Endothelial cell of umbilical vein (primary cell): ENCODE results near the gene PIK3R4. TPM values are rescaled to one million over a fixed set of nuclear protein-coding genes. Genes with fewer than 3 reads are reported as not detected.

Experiments
- BruUV-seq: library from RNA; stranded (reverse); fragments of 400-500 nt; replicated peaks from 2 replicates; lab custom pipeline; 2021; lab: Mats Ljungman, UMichigan
- CTCF ChIA-PET: fragments of 300-600, 350-600 bp; sonication (Branson Sonifier 250); formaldehyde crosslinking; loops from one replicate; lab custom pipeline; 2021; ENCODE audit warnings: antibody characterized with exemption, inconsistent platforms; lab: Charles Lee
- POLR2A ChIA-PET: fragments of 300-600, 350-600 bp; sonication (Branson Sonifier 250); formaldehyde crosslinking; loops from one replicate; lab custom pipeline; 2021; ENCODE audit warnings: antibody characterized with exemption, inconsistent platforms; lab: Charles Lee
- DNase-seq: peaks from one replicate; pipeline ENCODE4 v3.0.0-alpha.2; 2011; ENCODE audit warnings: low read depth, low spot score
- FAIRE-seq: peaks from 2 replicates; lab custom pipeline; 2011; peaks lifted over from hg19 to GRCh38; lab: Jason Lieb, UNC
- H2AFZ ChIP-seq: 2 replicates; pipeline ENCODE4 v1.6.0; 2012; ENCODE audit warnings: low read depth, low read length, control low read depth, inconsistent platforms
- H3K27ac ChIP-seq: 2 replicates; pipeline ENCODE4 v1.5.1; 2011; ENCODE audit warnings: low read depth, mild to moderate bottlenecking, control low read depth, low read length, moderate library complexity; ENCODE audit not compliant: insufficient read depth
- H3K27me3 ChIP-seq, 2 experiments: 2 replicates each; pipeline versions ENCODE4 v1.6.0 to v1.6.1; 2011; ENCODE audit warnings: low read length in 2 of 2, mixed read lengths in 1 of 2; ENCODE audit not compliant: control insufficient read depth in 2 of 2, insufficient read depth in 2 of 2
- H3K36me3 ChIP-seq, 2 experiments: 2 replicates in 1 of 2; 3 replicates in 1 of 2; pipeline ENCODE4 v1.5.1; 2011; ENCODE audit warnings: low read length in 2 of 2, mild to moderate bottlenecking in 1 of 2, moderate library complexity in 1 of 2; ENCODE audit not compliant: control insufficient read depth in 2 of 2, insufficient read depth in 2 of 2; ENCODE audit errors: extremely low read depth in 1 of 2
- H3K4me1 ChIP-seq: 3 replicates; pipeline ENCODE4 v1.5.1; 2011; ENCODE audit warnings: mild to moderate bottlenecking, low read length; ENCODE audit not compliant: control insufficient read depth, insufficient read depth; ENCODE audit errors: extremely low read depth
- H3K4me2 ChIP-seq: 2 replicates; pipeline ENCODE4 v1.6.1; 2011; ENCODE audit warnings: low read length, control low read depth, mixed read lengths; ENCODE audit not compliant: insufficient read depth
- H3K4me3 ChIP-seq, 3 experiments: fragments of 200-600 bp in 1 of 3; sonication (generic), shearing (Covaris generic) in 1 of 3; replicated peaks in 1 of 3; 2 replicates each; pipeline ENCODE4 v1.5.1; 2011 to 2016; ENCODE audit warnings: control low read depth in 3 of 3, low read length in 3 of 3, mild to moderate bottlenecking in 2 of 3, inconsistent platforms in 1 of 3, low read depth in 1 of 3, moderate library complexity in 1 of 3; ENCODE audit not compliant: insufficient read depth in 1 of 3
- H3K79me2 ChIP-seq: 2 replicates; pipeline ENCODE4 v1.6.0; 2012; ENCODE audit warnings: low read length, inconsistent platforms; ENCODE audit not compliant: control insufficient read depth, insufficient read depth
- H3K9ac ChIP-seq: replicated peaks from 2 replicates; pipeline ENCODE3; 2011; ENCODE audit warnings: low read length, control low read depth; ENCODE audit not compliant: insufficient read depth; ENCODE audit errors: extremely low read depth
- H3K9me1 ChIP-seq: replicated peaks from 3 replicates; pipeline ENCODE4 v1.6.0; 2011; ENCODE audit warnings: mild to moderate bottlenecking, low read length; ENCODE audit not compliant: control insufficient read depth, insufficient read depth; ENCODE audit errors: extremely low read depth
- H3K9me3 ChIP-seq: replicated peaks from 2 replicates; pipeline ENCODE4 v1.5.1; 2012; ENCODE audit warnings: low read length, inconsistent platforms; ENCODE audit not compliant: control insufficient read depth, insufficient read depth
- H4K20me1 ChIP-seq: replicated peaks from 2 replicates; pipeline ENCODE3; 2011; ENCODE audit warnings: mild to moderate bottlenecking, low read length; ENCODE audit not compliant: control insufficient read depth, insufficient read depth; ENCODE audit errors: extremely low read depth
- CTCF ChIP-seq, 2 donors: IDR thresholded peaks; 1 replicate in 1 of 2; 2 replicates in 1 of 2; pipeline ENCODE4 v1.5.1; 2011; ENCODE audit warnings: low read length in 2 of 2, mild to moderate bottlenecking in 2 of 2, moderate library complexity in 2 of 2, control low read depth in 1 of 2, inconsistent platforms in 1 of 2, low read depth in 1 of 2; ENCODE audit not compliant: insufficient read depth in 1 of 2; ENCODE audit errors: extremely low read depth in 1 of 2
- EZH2 ChIP-seq: IDR thresholded peaks from 2 replicates; pipeline ENCODE4 v1.6.1; 2012; ENCODE audit warnings: borderline replicate concordance, low read depth, mild to moderate bottlenecking, moderate library complexity, low read length, inconsistent platforms; ENCODE audit not compliant: severe bottlenecking
- FOS ChIP-seq: IDR thresholded peaks from 2 replicates; pipeline ENCODE4 v1.6.1; 2011; ENCODE audit warnings: mild to moderate bottlenecking, low read length, moderate library complexity, borderline replicate concordance; ENCODE audit not compliant: insufficient read depth
- GATA2 ChIP-seq: IDR thresholded peaks from 2 replicates; pipeline ENCODE4 v1.7.0; 2011; ENCODE audit warnings: low read depth, mild to moderate bottlenecking, moderate library complexity, mixed read lengths, low read length; ENCODE audit not compliant: insufficient read length, insufficient read depth
- JUN ChIP-seq: IDR thresholded peaks from 2 replicates; pipeline ENCODE4 v1.6.1; 2011; ENCODE audit warnings: borderline replicate concordance, low read depth; ENCODE audit not compliant: insufficient read length, insufficient read depth
- MAX ChIP-seq: IDR thresholded peaks from 2 replicates; pipeline ENCODE4 v1.6.1; 2011; ENCODE audit not compliant: insufficient read depth, insufficient read length
- MYC ChIP-seq: IDR thresholded peaks from one replicate; pipeline ENCODE4 v1.6.1; 2011; ENCODE audit warnings: mild to moderate bottlenecking, low read depth, low read length
- POLR2A ChIP-seq: IDR thresholded peaks from 2 replicates; pipeline ENCODE4 v1.6.1; 2012; ENCODE audit warnings: low read depth, mild to moderate bottlenecking, control low read depth, low read length
- POLR2AphosphoS5 ChIP-seq: IDR thresholded peaks from 2 replicates; pipeline ENCODE4 v1.6.1; 2012; ENCODE audit warnings: low read depth, mild to moderate bottlenecking, control low read depth, low read length, moderate library complexity; ENCODE audit not compliant: insufficient read depth
- dilution Hi-C: fragments of 300-500 bp; cut with MboI; formaldehyde crosslinking; loops from one replicate; pipeline ENCODE4 v1.15.0; 2019; ENCODE audit warnings: low sequenced_read_pairs; ENCODE audit not compliant: extremely low pct_ligation_motif_present
- intact Hi-C: fragments of 100-400 bp; cut with micrococcal nuclease; formaldehyde crosslinking; loops from one replicate; pipeline ENCODE4 v1.10.0; 2022
- polyA plus RNA-seq, 4 experiments: library from polyadenylated mRNA; depleted of rRNA in 3 of 4; stranded (reverse) in 3 of 4; unstranded in 1 of 4; fragments of >200 nt; gene quantifications; 2 replicates each; pipeline versions ENCODE4 v1.2.1 to v1.2.3, GENCODE V29; 2011 to 2012; ENCODE audit warnings: missing spikeins in 1 of 4
- total RNA-seq: library from RNA; stranded (reverse); gene quantifications from 2 replicates; pipeline ENCODE4 v1.2.3, GENCODE V29; 2021

The PIK3R4 gene
- total and polyA plus RNA-seq, 2 donors (not counting 3 experiments of a cell fraction or from before 2014, with no cell fraction given), result 23.0 to 43.1 TPM

DNA sequence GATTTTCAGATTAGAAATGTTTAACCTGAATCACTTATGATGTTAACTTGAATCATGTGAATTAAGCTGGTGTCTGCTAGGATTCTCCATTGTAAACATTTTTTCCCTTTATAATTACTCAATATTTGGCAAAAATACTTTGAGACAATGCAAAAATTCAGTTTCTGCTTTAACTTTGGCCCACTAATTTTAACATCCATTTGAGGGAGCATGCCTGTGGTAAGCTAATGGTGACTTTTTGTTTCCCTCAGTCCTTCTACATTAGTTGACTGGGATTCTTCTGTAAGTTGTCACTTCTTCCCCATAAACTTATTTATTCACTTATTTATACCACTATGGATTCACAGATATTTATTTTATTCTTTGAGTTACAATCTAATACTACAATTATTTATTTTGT, 59.3 kb downstream of the PIK3R4 start:
- ChIA-PET CTCF (interaction anchor here (1.0 kb wide), 1 partner anchor 15 kb away, joined by 3 read pairs; no protein-coding TSS in a partner anchor), POLR2A (no interaction called here)
- TF ChIP-seq POLR2A (no peak), EZH2 (no peak), MYC (no peak), MAX (no peak), GATA2 (no peak), CTCF (IDR thresholded peaks at IDR 0.05; ENCODE audit: extremely low read depth in 1 of 2, insufficient read depth in 1 of 2, low read depth in 1 of 2, low read length in 2 of 2) (no peak), POLR2AphosphoS5 (no peak), FOS (no peak), JUN (no peak)
- Histone ChIP-seq H3K9me1 (no peaks in the 10 kb centered on the region), H3K27me3 (no peaks in the 10 kb centered on the region), H3K36me3 (peaks cover 0 to 3% of the 10 kb centered on the region in 2 experiments), H3K4me3 (no peak overlapping the region), H3K79me2 (no peaks in the 10 kb centered on the region), H2AFZ (no peak overlapping the region), H3K9ac (no peak overlapping the region), H3K4me2 (no peak overlapping the region), H3K27ac (no peak overlapping the region), H3K4me1 (peaks cover 6% of the 10 kb centered on the region), H3K9me3 (no peaks in the 10 kb centered on the region), H4K20me1 (no peaks in the 10 kb centered on the region)
- DNase-seq (no peak), FAIRE-seq (no peak)
- intact Hi-C loops (no loop called here), dilution Hi-C loops (no loop called here)
- BruUV-seq, result no TSS peak
